NCI-H345 treated with DMSO at 0.1 percent for 48 hours (cell line): ENCODE data around the gene TRIM54.
"Not testable (repeated sequence)": the region's sequence is repeated elsewhere in the genome, so short reads cannot be mapped to it uniquely, and the experiment has no call there.

ENCODE experiments used
- DNase-seq: peaks from one replicate; lab custom pipeline; 2025; ENCODE audit not compliant: unreplicated experiment; lab: John Stamatoyannopoulos, UW

Gene TRIM54

DNA sequence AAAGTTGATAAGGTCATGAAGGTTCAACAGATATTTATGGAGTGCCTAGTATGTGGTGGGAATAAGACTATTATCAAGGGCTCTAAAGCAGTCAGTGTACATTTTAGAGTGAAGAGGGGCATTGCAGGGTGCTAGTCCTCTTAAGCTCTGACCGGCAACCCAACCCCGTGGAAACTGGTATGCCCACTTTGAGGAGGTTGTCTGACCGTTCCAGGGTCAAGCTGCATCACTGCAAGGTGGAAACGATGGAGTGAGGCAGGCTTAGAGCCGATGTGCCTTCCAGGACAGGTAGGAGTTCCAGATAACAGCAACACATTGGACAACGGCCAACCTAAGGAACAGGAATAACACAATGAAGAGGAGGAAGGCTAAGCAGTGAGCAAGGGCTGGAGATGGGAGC is 27.4 kb downstream of the TRIM54 start:
- no peak for DNase-seq

GRCh38 chr2:27312152-27312551 is 29.9 kb downstream of the TRIM54 start:
- DNase-seq = no peak

DNA sequence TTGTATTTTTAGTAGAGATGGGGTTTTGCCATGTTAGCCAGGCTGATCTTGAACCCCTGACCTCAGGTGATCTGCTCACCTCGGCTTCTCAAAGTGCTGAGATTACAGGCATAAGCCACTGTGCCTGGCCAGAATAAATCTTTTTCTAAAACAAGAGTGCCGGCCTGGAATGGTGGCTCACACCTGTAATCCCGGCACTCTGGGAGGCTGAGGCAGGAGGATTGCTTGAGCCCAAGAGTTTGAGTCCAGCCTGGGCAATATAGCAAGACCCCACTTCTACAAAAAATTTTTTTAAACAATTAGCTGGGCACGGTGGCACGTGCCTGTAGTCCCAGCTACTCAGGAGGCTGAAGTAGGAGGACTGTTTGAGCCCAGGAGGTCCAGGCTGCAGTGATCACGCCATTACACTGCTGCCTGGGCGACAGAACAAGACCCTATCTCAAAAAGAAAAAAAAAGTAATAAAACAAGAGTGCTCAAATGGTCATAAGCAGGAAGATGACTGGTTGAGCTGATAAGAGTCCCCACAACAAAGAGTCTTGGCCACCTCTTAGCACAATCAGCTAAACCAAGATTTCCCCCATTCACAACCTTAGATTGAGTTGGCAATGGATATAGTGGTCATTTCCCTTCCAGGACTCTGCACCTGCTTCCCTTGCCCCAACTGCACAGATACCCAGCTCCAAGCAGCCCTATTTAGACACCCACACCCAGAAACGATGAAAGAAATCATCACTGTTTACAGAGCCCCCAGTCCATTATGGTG is 31.8 kb downstream of the TRIM54 start:
- DNase-seq = no peak

DNA sequence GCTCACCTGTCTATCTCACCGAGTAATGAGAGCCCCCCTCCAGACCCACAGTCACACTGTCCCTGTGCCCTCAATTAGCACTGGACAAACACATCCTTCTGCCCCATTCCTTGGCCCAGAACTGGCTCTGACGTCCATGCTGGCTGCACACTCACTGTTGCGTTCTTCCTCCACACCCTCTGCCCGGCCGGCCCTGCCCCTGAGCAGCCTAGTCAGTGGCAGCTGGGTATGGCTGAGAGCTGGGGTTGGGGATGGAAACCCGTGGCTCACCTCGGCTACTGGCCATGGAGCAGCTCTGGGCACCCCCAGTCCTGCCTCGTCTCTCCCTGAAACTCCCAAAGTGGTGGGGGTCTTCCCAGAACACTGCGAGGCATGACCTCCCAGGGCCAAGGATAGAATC is 32.5 kb downstream of the TRIM54 start:
- DNase-seq = no peak

DNA sequence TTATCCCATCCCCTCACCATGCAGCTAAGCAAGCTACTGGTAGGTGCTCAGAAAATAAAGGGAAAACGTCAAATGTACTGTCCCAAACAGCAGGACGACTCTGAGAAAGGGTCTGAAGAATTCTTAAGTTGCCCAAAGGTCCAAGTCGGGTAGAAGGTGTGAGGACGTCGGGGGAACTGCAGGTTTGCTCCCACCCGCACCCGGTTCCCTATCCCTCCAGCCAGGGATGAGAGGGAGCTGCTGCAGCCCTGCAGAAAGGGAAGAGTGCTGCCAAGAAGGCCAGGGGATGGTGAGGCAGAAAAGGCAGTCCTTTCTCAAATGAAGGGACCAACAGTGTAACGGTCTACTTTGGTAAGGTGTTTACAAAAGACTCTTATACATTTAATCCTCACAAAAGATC is 32.9 kb downstream of the TRIM54 start:
- DNase-seq = no peak

DNA sequence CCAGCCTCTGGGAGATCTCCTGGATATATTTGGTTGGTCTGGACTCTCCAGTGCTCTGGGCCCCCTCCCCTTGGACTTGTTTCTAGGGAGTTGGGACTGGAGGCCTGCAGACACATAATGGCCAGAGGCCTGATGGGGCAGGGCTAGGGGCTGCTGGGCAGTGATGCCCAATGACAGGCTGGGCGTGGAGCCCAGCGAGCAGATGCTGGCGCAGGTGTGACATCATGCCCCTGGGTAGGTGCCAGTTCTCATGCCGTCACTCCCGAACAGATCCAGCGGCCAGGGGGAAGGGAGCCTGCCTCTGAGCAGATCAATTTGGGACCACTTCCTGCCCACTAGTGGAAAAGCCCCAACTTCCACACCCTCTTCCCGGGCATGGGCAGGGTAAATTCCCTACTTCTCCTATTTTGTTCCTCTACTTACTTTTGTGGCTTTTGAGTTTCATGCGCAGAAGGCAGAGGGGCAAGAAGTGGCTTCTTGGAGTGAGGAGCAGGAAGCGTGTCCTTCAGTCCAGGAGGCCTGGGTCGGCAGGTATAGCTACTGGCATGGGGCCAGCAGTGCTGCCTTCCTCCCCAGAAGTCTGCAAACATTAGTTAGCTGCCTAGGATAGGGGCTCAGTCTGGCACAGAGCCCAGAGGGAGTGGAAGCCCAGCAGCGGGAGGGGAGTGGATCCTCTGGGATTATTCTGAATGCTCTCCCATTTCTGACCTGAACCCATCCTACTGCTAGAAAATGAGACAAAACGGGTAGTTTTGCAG is 34.6 kb downstream of the TRIM54 start:
- peak; percentile 83 for DNase-seq

GRCh38 chr2:27319839-27320238 is 37.6 kb downstream of the TRIM54 start:
- not testable (repeated sequence) for DNase-seq

- no peak for DNase-seq
These were observed 38.8 kb downstream of the TRIM54 start for GRCh38 chr2:27320958-27321543.

GRCh38 chr2:27322301-27322765 is 40.1 kb downstream of the TRIM54 start:
- no peak for DNase-seq

GRCh38 chr2:27322766-27323595 is 40.8 kb downstream of the TRIM54 start, which contains the start of gene MPV17:
Gene MPV17, minus strand, starts transcription at chr2:27323097. Its CDS starts 580 bp downstream, at chr2:27322517.
- peak; percentile 90 for DNase-seq

- DNase-seq = peak; percentile 9
These were observed 41.5 kb downstream of the TRIM54 start for GRCh38 chr2:27323596-27324285.

DNA sequence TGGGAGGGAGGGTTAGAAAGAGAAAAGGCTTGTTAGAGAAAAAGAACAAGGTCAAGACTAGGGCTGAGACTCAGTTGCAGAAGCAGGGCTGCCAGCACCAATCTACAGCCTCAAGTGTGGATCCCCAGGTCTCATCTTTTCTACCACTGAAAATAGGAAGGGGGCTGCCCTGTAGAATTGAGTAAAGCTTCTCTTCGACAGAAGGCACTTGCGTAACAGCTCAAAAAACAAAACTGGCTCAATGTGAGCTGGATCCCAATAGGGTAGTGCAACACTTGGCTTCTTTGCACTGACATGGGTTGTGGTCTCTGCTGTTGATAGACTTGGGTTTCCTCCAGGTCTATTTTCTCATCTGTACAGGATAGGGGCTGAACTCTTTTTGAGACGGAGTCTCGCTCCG is 42.5 kb downstream of the TRIM54 start:
- no peak for DNase-seq

GRCh38 chr2:27335311-27335710 is 53.1 kb downstream of the TRIM54 start:
- no peak for DNase-seq

GRCh38 chr2:27336173-27336572 is 53.9 kb downstream of the TRIM54 start:
- DNase-seq = no peak

GRCh38 chr2:27347641-27348040 is 65.4 kb downstream of the TRIM54 start:
- DNase-seq = no peak

GRCh38 chr2:27350106-27350693 is 68.0 kb downstream of the TRIM54 start:
- no peak for DNase-seq

DNA sequence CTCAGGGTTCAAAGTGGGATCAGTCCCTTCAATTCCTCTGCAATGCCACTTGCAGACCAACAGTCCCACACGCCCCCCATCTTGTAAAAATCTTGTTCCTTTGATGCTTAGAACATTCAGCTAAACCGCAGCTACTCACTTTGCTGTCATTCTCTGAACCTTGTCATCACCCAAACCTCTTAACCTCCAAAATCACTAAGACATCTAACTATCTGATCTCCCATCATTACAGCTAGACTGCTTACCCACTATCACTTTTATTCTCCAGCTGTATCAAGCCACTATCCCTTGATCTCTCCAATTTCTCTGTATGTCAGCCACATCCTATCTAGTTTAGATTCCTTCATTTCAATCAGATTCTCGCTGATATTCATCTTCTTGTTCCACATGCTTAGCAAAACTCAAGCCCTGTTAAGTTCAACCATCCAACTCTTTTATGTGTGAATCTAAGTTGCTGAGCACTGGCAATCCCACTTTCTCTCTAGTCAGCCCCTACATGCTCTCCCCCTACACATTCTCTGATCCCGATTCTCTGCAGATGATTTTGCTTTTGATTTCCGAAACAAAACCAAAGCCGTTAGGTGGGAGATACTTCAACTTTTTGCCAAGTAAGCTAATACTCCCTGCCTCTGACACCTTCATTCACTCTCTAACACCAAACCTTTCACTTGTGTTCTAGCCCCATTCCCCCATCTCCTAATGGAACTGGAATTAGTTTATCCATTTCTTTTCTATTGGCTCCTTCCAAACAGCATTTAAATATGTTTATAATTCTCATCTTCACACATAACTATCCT is 69.8 kb downstream of the TRIM54 start:
- DNase-seq = no peak

DNA sequence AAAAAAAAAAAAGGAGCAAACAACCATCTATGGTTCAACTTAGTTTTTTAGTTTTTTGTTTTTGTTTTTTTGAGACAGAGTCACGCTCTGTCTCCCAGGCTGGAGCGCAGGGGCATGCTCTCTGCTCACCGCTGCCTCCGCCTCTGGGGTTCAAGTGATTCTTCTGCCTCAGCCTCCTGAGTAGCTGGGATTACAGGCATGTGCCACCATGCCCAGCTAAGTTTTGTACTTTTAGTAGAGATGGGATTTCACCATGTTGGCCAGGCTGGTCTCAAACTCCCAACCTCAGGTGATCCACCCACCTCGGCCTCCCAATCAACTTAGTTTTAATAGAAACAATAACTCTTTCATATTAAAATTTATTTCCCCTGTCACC is 71.1 kb downstream of the TRIM54 start:
- not testable (repeated sequence) for DNase-seq
